K562 (cell line): ENCODE results near the gene ZNF384. TPM values are rescaled to one million over a fixed set of nuclear protein-coding genes. Genes with fewer than 3 reads are reported as not detected.
A peak's percentile ranks its signal among the peaks of the same experiment; 100 is the strongest.

ENCODE experiments used
- ATAC-seq: fragments of 200-7000 bp; cut with Tn5 transposase; 3 replicates; pipeline ENCODE4 v1.9.1; 2020; ENCODE audit warnings: moderate library complexity
- BruUV-seq: library from RNA; stranded (reverse); fragments of 400-500 nt; replicated peaks from 2 replicates; lab custom pipeline; 2021; lab: Mats Ljungman, UMichigan
- CTCF ChIA-PET: fragments of 300-600 bp; formaldehyde crosslinking; extraction: SDS; loops from one replicate; lab custom pipeline; 2021; ENCODE audit warnings: low intra/inter-chr PET ratio; lab: Yijun Ruan, JAX
- POLR2A ChIA-PET: fragments of 300-600, 350-650 bp; sonication (Branson Sonifier 250); formaldehyde crosslinking; extraction: SDS; loops from one replicate; lab custom pipeline; 2021; ENCODE audit warnings: antibody characterized with exemption, inconsistent platforms; lab: Yijun Ruan, JAX
- DNase-seq, 4 experiments: peaks; one replicate each; pipeline versions ENCODE4 v3.0.0 to v3.0.0-alpha.2; 2011 to 2018; ENCODE audit warnings: low spot score in 3 of 4, mixed read lengths in 3 of 4; ENCODE audit errors: extremely low read depth in 1 of 4
- FAIRE-seq: peaks from 2 replicates; lab custom pipeline; 2011; peaks lifted over from hg19 to GRCh38; lab: Jason Lieb, UNC
- H2AFZ ChIP-seq: 2 replicates; pipeline ENCODE4 v1.6.0; 2011; ENCODE audit warnings: low read depth, low read length, control low read depth, inconsistent platforms
- H3K27ac ChIP-seq: fragments of 200-600 bp; 3 replicates; pipeline ENCODE4 v1.8.0; 2011; ENCODE audit warnings: low read depth, mild to moderate bottlenecking, control low read depth, inconsistent platforms, low read length, moderate library complexity, mixed read lengths; ENCODE audit errors: extremely low read depth
- H3K27me3 ChIP-seq, 2 experiments: fragments of 300-600 bp in 1 of 2; 2 replicates in 1 of 2; 3 replicates in 1 of 2; pipeline versions ENCODE4 v1.6.0 to v1.8.0; 2011; ENCODE audit warnings: inconsistent platforms in 2 of 2, low read length in 2 of 2, mild to moderate bottlenecking in 1 of 2, mixed read lengths in 1 of 2, moderate library complexity in 1 of 2; ENCODE audit not compliant: control insufficient read depth in 2 of 2, insufficient read depth in 2 of 2
- H3K36me3 ChIP-seq: fragments of 300-600 bp; 3 replicates; pipeline ENCODE4 v1.8.0; 2011; ENCODE audit warnings: mild to moderate bottlenecking, low read length, inconsistent platforms; ENCODE audit not compliant: control insufficient read depth, insufficient read depth
- H3K4me1 ChIP-seq, 2 experiments: fragments of 200-600 bp in 1 of 2; replicated peaks in 1 of 2; 2 replicates in 1 of 2; 3 replicates in 1 of 2; pipeline versions ENCODE4 v1.5.1 to v1.8.0; 2011; ENCODE audit warnings: inconsistent platforms in 2 of 2, low read length in 2 of 2, mild to moderate bottlenecking in 1 of 2, mixed read lengths in 1 of 2, moderate library complexity in 1 of 2; ENCODE audit not compliant: control insufficient read depth in 2 of 2, insufficient read depth in 2 of 2
- H3K4me2 ChIP-seq: 2 replicates; pipeline ENCODE4 v1.6.1; 2011; ENCODE audit warnings: low read length, control low read depth, inconsistent platforms, mixed read lengths; ENCODE audit not compliant: insufficient read depth
- H3K4me3 ChIP-seq: fragments of 200-600 bp; sonication (generic), shearing (Covaris generic); 2 replicates; pipeline ENCODE4 v1.5.1; 2016; ENCODE audit warnings: control low read depth, inconsistent platforms
- H3K79me2 ChIP-seq: fragments of 200-600 bp; 3 replicates; pipeline ENCODE4 v1.8.0; 2011; ENCODE audit warnings: low read length, inconsistent platforms; ENCODE audit not compliant: control insufficient read depth, insufficient read depth
- H3K9ac ChIP-seq, 2 experiments: 2 replicates each; pipeline versions ENCODE4 v1.6.0 to v1.6.1; 2011; ENCODE audit warnings: low read depth in 2 of 2, low read length in 2 of 2, control low read depth in 1 of 2, inconsistent platforms in 1 of 2, mild to moderate bottlenecking in 1 of 2, mixed read lengths in 1 of 2; ENCODE audit not compliant: insufficient read depth in 1 of 2
- H3K9me1 ChIP-seq: one replicate; pipeline ENCODE4 v1.6.0; 2011; ENCODE audit warnings: inconsistent platforms, mild to moderate bottlenecking, low read length, moderate library complexity; ENCODE audit not compliant: control insufficient read depth, insufficient read depth
- H3K9me3 ChIP-seq: replicated peaks from 2 replicates; pipeline ENCODE4 v1.5.1; 2011; ENCODE audit warnings: low read depth, low read length, inconsistent platforms; ENCODE audit not compliant: control insufficient read depth, insufficient read depth
- H4K20me1 ChIP-seq: replicated peaks from 2 replicates; pipeline ENCODE4 v1.6.1; 2011; ENCODE audit warnings: low read length, inconsistent platforms, mixed read lengths; ENCODE audit not compliant: control insufficient read depth, insufficient read depth
- FIP1L1 ChIP-seq: fragments of 200-400 bp; formaldehyde crosslinking; IDR thresholded peaks from 2 replicates; pipeline ENCODE4 v1.6.1; 2018; ENCODE audit warnings: mild to moderate bottlenecking, low read depth, low read length; ENCODE audit not compliant: poor library complexity, severe bottlenecking
- FOXJ3 ChIP-seq: sonication (generic); formaldehyde crosslinking; IDR thresholded peaks from 2 replicates; pipeline ENCODE4 v1.4.0; 2020; ENCODE audit warnings: mild to moderate bottlenecking, missing genetic modification reagents
- GABPB2 ChIP-seq: fragments of 250-450 bp; sonication (Bioruptor Pico); conservative IDR thresholded peaks from 2 replicates; pipeline ENCODE4 v1.5.1; 2021; ENCODE audit warnings: mild to moderate bottlenecking
- HDAC1 ChIP-seq, 2 experiments: fragments of 450-650 bp; IDR thresholded peaks; 2 replicates each; pipeline ENCODE4 v1.6.1; 2016 to 2017; ENCODE audit warnings: inconsistent platforms in 1 of 2, mild to moderate bottlenecking in 1 of 2, moderate library complexity in 1 of 2
- KLF10 ChIP-seq: fragments of 250-450 bp; sonication (Bioruptor Pico); IDR thresholded peaks from 2 replicates; pipeline ENCODE4 v1.6.1; 2021; ENCODE audit warnings: matching md5 sums
- NCOR1 ChIP-seq: fragments of 450-650 bp; IDR thresholded peaks from 2 replicates; pipeline ENCODE4 v1.6.1; 2016; ENCODE audit warnings: mild to moderate bottlenecking, moderate library complexity
- RAD21 ChIP-seq, 2 experiments: fragments of 250-450 bp in 1 of 2; fragments of 450-650 bp in 1 of 2; sonication (Bioruptor Pico) in 1 of 2; formaldehyde crosslinking in 1 of 2; IDR thresholded peaks in 1 of 2; conservative IDR thresholded peaks in 1 of 2; 2 replicates each; pipeline versions ENCODE4 v1.4.0 to v1.8.0; 2020 to 2022; ENCODE audit warnings: mild to moderate bottlenecking in 2 of 2, moderate library complexity in 1 of 2
- TAL1 ChIP-seq: fragments of 450-650 bp; IDR thresholded peaks from 2 replicates; pipeline ENCODE4 v1.6.1; 2016; ENCODE audit warnings: mild to moderate bottlenecking
- ZNF175 ChIP-seq: fragments of 200-800 bp; sonication (Bioruptor generic); IDR thresholded peaks from 2 replicates; pipeline ENCODE4 v1.6.1; 2016; ENCODE audit warnings: low read depth, mild to moderate bottlenecking, missing genetic modification characterization, missing compliant biosample characterization
- WGBS: fragments of 100-300 bp; shearing (Covaris generic); methylation state at CpG from one replicate; pipeline ENCODE4 v1.1.6; 2016; ENCODE audit warnings: low coverage, mixed read lengths; ENCODE audit not compliant: insufficient coverage; ENCODE audit errors: missing lambda C conversion rate; 5-methylcytosine and 5-hydroxymethylcytosine counted together
- in situ Hi-C: fragments of 300-500 bp; cut with MboI; formaldehyde crosslinking; loops from 4 replicates; pipeline ENCODE4 v1.15.0; 2018; ENCODE audit warnings: inconsistent platforms, mixed read lengths
- intact Hi-C: fragments of 100-400 bp; cut with micrococcal nuclease; formaldehyde crosslinking; loops from 2 replicates; pipeline ENCODE4 v1.14.2; 2022
- polyA plus RNA-seq, 8 experiments: library from polyadenylated mRNA; depleted of rRNA in 4 of 8; stranded (reverse) in 5 of 8; unstranded in 3 of 8; fragments of >200 nt; fragmentation: Nextera tagmentation in 2 of 8; fragmentation: Illumina TruSeq in 1 of 8; extraction: Ambion mirVana in 2 of 8; extraction: Trizol in 1 of 8; gene quantifications; 2 replicates each; pipeline versions ENCODE4 v1.2.1 to v1.2.3, GENCODE V29; 2011 to 2014; ENCODE audit warnings: inconsistent platforms in 1 of 8, missing spikeins in 1 of 8
- total RNA-seq, 7 experiments: library from RNA; depleted of rRNA in 6 of 7; stranded (reverse); fragments of >200 nt in 6 of 7; fragmentation: Illumina TruSeq in 2 of 7; extraction: Trizol in 2 of 7; gene quantifications; 2 replicates each; pipeline versions ENCODE4 v1.2.1 to v1.2.3, GENCODE V29; 2011 to 2021; ENCODE audit warnings: low replicate concordance in 1 of 7
- TF ChIP-seq, protein P1 (sequence below): fragments of 450-650 bp; IDR thresholded peaks from one replicate; pipeline ENCODE4 v1.6.1; 2018; ENCODE audit warnings: mild to moderate bottlenecking, moderate library complexity; ENCODE audit not compliant: partially characterized antibody
- TF ChIP-seq, protein P2 (sequence below): sonication (generic); formaldehyde crosslinking; IDR thresholded peaks from 2 replicates; pipeline ENCODE4 v1.8.0; 2023; ENCODE audit warnings: missing genetic modification reagents, mild to moderate bottlenecking, borderline replicate concordance
- TF ChIP-seq, protein P3 (sequence below): fragments of 250-450 bp; sonication (Bioruptor Pico); IDR thresholded peaks from 2 replicates; pipeline ENCODE4 v1.8.0; 2021; ENCODE audit warnings: moderate library complexity, mild to moderate bottlenecking, inconsistent platforms

ZNF384 gene
- total and polyA plus RNA-seq, 9 of the 15 experiments (the other 6 are each of a cell fraction or from before 2014, with no cell fraction given), result 0.36 to 64.8 (median 21.3) TPM

DNA sequence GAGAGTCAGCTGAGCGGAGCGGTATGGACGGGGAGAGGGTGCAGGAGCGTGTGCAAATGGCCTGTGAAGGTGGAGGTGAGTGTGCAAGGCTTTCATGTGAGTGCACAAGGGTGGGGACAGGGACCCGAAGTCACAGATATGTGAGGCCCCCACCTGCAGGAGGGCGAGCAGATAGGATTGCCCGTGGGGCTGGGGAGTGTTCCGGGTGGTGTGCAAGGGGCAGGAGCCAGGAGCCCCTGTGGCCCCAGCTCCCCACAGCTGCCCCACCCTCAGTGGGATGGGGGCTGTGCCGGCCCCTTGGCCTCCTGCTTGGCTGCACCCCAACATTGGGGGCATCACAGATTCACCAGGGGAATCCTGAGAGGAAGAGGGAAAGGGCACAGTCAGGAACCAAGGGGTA, 5.5 kb upstream of the ZNF384 start:
- Histone ChIP-seq H3K27ac (no peak overlapping the region), H3K4me1 (peaks cover 0 to 15% of the 10 kb centered on the region in 2 experiments; a peak in 2 of 5 replicates), H3K9ac (peak overlapping the region in 1 of 2 experiments; percentile 71; a peak in 2 of 4 replicates), H3K79me2 (peaks cover 7% of the 10 kb centered on the region), H3K27me3 (peaks cover 6 to 11% of the 10 kb centered on the region in 2 experiments; a peak in 3 of 5 replicates), H3K9me3 (no peaks in the 10 kb centered on the region), H3K4me2 (no peak overlapping the region)
- ATAC-seq (no peak), FAIRE-seq (no peak), DNase-seq (no peak)
- CTCF ChIA-PET, result no interaction called here
- WGBS, result 37% methylated on average over 7 of the region's 9 CpGs
- no peak for TF ChIP-seq FOXJ3 (CRISPR knock-in tag)
- no peak for TF ChIP-seq HDAC1 (IDR thresholded peaks at IDR 0.05)
- TF ChIP-seq NCOR1, result no peak
- no peak for TF ChIP-seq RAD21 (CRISPR knock-in tag; conservative IDR thresholded peaks at IDR 0.05 in 1 of 2, IDR thresholded peaks at IDR 0.05 in 1 of 2)
- TF ChIP-seq, protein P1, sequence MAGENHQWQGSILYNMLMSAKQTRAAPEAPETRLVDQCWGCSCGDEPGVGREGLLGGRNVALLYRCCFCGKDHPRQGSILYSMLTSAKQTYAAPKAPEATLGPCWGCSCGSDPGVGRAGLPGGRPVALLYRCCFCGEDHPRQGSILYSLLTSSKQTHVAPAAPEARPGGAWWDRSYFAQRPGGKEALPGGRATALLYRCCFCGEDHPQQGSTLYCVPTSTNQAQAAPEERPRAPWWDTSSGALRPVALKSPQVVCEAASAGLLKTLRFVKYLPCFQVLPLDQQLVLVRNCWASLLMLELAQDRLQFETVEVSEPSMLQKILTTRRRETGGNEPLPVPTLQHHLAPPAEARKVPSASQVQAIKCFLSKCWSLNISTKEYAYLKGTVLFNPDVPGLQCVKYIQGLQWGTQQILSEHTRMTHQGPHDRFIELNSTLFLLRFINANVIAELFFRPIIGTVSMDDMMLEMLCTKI, result no peak
- no peak for TF ChIP-seq KLF10 (CRISPR knock-in tag)
- TF ChIP-seq FIP1L1, result no peak
- TF ChIP-seq GABPB2 (CRISPR knock-in tag), result no peak
- TF ChIP-seq TAL1, result no peak
- no peak for TF ChIP-seq ZNF175 (CRISPR knock-in tag)
- TF ChIP-seq, protein P2, sequence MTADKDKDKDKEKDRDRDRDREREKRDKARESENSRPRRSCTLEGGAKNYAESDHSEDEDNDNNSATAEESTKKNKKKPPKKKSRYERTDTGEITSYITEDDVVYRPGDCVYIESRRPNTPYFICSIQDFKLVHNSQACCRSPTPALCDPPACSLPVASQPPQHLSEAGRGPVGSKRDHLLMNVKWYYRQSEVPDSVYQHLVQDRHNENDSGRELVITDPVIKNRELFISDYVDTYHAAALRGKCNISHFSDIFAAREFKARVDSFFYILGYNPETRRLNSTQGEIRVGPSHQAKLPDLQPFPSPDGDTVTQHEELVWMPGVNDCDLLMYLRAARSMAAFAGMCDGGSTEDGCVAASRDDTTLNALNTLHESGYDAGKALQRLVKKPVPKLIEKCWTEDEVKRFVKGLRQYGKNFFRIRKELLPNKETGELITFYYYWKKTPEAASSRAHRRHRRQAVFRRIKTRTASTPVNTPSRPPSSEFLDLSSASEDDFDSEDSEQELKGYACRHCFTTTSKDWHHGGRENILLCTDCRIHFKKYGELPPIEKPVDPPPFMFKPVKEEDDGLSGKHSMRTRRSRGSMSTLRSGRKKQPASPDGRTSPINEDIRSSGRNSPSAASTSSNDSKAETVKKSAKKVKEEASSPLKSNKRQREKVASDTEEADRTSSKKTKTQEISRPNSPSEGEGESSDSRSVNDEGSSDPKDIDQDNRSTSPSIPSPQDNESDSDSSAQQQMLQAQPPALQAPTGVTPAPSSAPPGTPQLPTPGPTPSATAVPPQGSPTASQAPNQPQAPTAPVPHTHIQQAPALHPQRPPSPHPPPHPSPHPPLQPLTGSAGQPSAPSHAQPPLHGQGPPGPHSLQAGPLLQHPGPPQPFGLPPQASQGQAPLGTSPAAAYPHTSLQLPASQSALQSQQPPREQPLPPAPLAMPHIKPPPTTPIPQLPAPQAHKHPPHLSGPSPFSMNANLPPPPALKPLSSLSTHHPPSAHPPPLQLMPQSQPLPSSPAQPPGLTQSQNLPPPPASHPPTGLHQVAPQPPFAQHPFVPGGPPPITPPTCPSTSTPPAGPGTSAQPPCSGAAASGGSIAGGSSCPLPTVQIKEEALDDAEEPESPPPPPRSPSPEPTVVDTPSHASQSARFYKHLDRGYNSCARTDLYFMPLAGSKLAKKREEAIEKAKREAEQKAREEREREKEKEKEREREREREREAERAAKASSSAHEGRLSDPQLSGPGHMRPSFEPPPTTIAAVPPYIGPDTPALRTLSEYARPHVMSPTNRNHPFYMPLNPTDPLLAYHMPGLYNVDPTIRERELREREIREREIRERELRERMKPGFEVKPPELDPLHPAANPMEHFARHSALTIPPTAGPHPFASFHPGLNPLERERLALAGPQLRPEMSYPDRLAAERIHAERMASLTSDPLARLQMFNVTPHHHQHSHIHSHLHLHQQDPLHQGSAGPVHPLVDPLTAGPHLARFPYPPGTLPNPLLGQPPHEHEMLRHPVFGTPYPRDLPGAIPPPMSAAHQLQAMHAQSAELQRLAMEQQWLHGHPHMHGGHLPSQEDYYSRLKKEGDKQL (CRISPR knock-in tag), result no peak
- TF ChIP-seq, protein P3, sequence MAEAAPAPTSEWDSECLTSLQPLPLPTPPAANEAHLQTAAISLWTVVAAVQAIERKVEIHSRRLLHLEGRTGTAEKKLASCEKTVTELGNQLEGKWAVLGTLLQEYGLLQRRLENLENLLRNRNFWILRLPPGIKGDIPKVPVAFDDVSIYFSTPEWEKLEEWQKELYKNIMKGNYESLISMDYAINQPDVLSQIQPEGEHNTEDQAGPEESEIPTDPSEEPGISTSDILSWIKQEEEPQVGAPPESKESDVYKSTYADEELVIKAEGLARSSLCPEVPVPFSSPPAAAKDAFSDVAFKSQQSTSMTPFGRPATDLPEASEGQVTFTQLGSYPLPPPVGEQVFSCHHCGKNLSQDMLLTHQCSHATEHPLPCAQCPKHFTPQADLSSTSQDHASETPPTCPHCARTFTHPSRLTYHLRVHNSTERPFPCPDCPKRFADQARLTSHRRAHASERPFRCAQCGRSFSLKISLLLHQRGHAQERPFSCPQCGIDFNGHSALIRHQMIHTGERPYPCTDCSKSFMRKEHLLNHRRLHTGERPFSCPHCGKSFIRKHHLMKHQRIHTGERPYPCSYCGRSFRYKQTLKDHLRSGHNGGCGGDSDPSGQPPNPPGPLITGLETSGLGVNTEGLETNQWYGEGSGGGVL (CRISPR knock-in tag), result no peak
- TF ChIP-seq, all 486 proteins: peak for 0
- Histone ChIP-seq H3K4me3 (no peak overlapping the region), H4K20me1 (no peaks in the 10 kb centered on the region), H3K36me3 (no peaks in the 10 kb centered on the region), H2AFZ (no peak overlapping the region), H3K9me1 (no peaks in the 10 kb centered on the region)
- intact Hi-C loops, result no loop called here
- in situ Hi-C loops, result no loop called here
- no TSS peak for BruUV-seq
- POLR2A ChIA-PET, result no interaction called here
